ENCODE results near the gene DRAM1.

DNA sequence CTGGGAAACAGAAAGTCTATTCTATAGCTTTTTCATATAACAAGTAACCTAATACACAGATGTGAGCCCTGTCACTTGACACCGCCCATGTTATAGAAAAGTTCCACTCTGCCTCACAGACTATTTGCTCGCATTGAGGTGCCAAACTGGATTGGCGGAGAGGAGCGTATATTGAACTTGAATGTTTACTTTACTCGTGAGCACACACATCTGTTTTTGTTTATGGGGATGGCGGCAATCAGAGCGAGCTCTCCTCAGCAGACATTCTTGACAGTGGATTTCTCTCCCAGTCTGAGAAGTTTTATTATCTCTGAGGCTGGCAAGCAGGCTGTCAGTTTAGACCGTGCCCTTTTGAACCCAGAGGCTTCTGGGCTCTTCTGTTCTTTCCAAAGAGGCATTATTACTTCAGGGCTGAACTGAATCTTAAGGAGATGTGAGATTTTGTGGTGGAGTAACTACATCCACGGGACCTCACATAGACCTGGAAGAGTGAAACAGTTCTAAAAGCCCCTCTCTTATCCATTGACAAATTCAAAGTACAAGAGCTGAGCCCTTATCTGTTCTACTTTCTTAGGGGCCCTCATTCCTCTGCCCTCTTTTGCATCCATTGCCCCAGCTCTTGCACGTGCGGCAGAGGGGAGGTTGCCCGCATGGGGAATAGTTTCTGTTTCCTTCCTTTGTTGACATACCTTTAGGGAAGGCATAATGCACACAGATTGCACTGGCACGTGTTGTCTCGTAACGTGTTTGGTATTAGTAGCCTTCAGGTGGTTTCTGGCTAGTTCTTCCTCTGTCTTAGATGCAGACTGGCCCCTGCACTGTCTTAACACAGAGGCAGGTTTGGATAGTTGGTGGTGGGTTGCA, 68.2 kb downstream of the DRAM1 start:
- no peak for TF ChIP-seq POLR2A (IDR thresholded peaks at IDR 0.05)
- TF ChIP-seq, protein P1, sequence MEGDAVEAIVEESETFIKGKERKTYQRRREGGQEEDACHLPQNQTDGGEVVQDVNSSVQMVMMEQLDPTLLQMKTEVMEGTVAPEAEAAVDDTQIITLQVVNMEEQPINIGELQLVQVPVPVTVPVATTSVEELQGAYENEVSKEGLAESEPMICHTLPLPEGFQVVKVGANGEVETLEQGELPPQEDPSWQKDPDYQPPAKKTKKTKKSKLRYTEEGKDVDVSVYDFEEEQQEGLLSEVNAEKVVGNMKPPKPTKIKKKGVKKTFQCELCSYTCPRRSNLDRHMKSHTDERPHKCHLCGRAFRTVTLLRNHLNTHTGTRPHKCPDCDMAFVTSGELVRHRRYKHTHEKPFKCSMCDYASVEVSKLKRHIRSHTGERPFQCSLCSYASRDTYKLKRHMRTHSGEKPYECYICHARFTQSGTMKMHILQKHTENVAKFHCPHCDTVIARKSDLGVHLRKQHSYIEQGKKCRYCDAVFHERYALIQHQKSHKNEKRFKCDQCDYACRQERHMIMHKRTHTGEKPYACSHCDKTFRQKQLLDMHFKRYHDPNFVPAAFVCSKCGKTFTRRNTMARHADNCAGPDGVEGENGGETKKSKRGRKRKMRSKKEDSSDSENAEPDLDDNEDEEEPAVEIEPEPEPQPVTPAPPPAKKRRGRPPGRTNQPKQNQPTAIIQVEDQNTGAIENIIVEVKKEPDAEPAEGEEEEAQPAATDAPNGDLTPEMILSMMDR (IDR thresholded peaks at IDR 0.05) = no peak
